Upper lobe of left lung (tissue), 6 donors: ENCODE measurements around the gene MTAP. TPM values are rescaled to one million over a fixed set of nuclear protein-coding genes. Genes with fewer than 3 reads are reported as not detected.
"Not testable (repeated sequence)": the region's sequence is repeated elsewhere in the genome, so short reads cannot be mapped to it uniquely, and the experiment has no call there.

Source experiments
- ATAC-seq, 2 donors: fragments of 200-7000 bp; cut with Tn5 transposase; one replicate each; pipeline ENCODE4 v1.9.1; 2022; ENCODE audit warnings: mild to moderate bottlenecking in 2 of 2, moderate library complexity in 2 of 2; ENCODE audit not compliant: low FRiP score in 2 of 2
- DNase-seq, 2 donors: peaks; one replicate each; pipeline ENCODE4 v3.0.0-alpha.2; 2019 to 2020
- H3K27ac ChIP-seq, 4 donors: fragments of 200-600 bp; sonication (generic); one replicate each; pipeline ENCODE4 v1.5.1; 2016 to 2019
- H3K27me3 ChIP-seq, 4 donors: fragments of 200-600 bp; sonication (generic); one replicate each; pipeline ENCODE4 v1.5.1; 2017 to 2019
- H3K36me3 ChIP-seq, 4 donors: fragments of 200-600 bp; sonication (generic); one replicate each; pipeline ENCODE4 v1.5.1; 2016 to 2019
- H3K4me1 ChIP-seq, 4 donors: fragments of 200-600 bp; sonication (generic); one replicate each; pipeline ENCODE4 v1.5.1; 2018 to 2019
- H3K4me3 ChIP-seq, 4 donors: fragments of 200-600 bp; sonication (generic); one replicate each; pipeline ENCODE4 v1.5.1; 2017 to 2019; ENCODE audit warnings: mild to moderate bottlenecking in 2 of 4, moderate library complexity in 1 of 4
- H3K9me3 ChIP-seq, 4 donors: fragments of 200-600 bp; sonication (generic); one replicate each; pipeline ENCODE4 v1.5.1; 2018 to 2019
- CTCF ChIP-seq, 6 experiments: fragments of 450-650 bp in 4 of 6; fragments of 200-600 bp in 2 of 6; sonication (generic) in 2 of 6; IDR thresholded peaks; one replicate each; pipeline ENCODE4 v1.5.1; 2016 to 2019; ENCODE audit warnings: antibody characterized with exemption in 6 of 6
- EP300 ChIP-seq, 4 donors: sonication (generic); formaldehyde crosslinking; IDR thresholded peaks; one replicate each; pipeline ENCODE4 v1.5.1; 2017; ENCODE audit warnings: antibody characterized with exemption in 4 of 4, control low read depth in 2 of 4
- POLR2A ChIP-seq, 4 donors: fragments of 450-650 bp; IDR thresholded peaks; one replicate each; pipeline ENCODE4 v1.5.1; 2016 to 2017; ENCODE audit warnings: antibody characterized with exemption in 4 of 4, mild to moderate bottlenecking in 2 of 4
- POLR2AphosphoS5 ChIP-seq, 2 donors: sonication (generic); formaldehyde crosslinking; IDR thresholded peaks; one replicate each; pipeline ENCODE4 v1.5.1; 2017; ENCODE audit warnings: antibody characterized with exemption in 2 of 2
- WGBS, 2 donors: methylation state at CpG; one replicate each; pipeline ENCODE4 v1.1.5; 2017 to 2018; 5-methylcytosine and 5-hydroxymethylcytosine counted together
- total RNA-seq, 6 donors: library from RNA; depleted of rRNA in 4 of 6; stranded (reverse); fragments of >200 nt in 4 of 6; gene quantifications; one replicate each; pipeline versions ENCODE4 v1.1.0 to v1.2.1, GENCODE V29; 2016 to 2021
- donor health status: DM: no; HTN: no; CAD: no; lungs with moderate emphysema.
- donor health status: DM: no; HTN: yes; CAD: no; lungs with severe emphysema.

The MTAP gene
- total RNA-seq, 6 donors from 2014 or later, result 10.5 to 35.0 (median 25.7) TPM

GRCh38 chr9:21945606-21946005, 143.2 kb downstream of the MTAP start:
- DNase-seq (no peak), ATAC-seq (no peak)
- Histone ChIP-seq H3K27ac (no peak overlapping the region), H3K4me3 (no peak overlapping the region), H3K36me3 (no peaks in the 10 kb centered on the region), H3K9me3 (no peaks in the 10 kb centered on the region), H3K27me3 (no peaks in the 10 kb centered on the region), H3K4me1 (no peaks in the 10 kb centered on the region)
- no peak for TF ChIP-seq POLR2AphosphoS5 (IDR thresholded peaks at IDR 0.05)
- no peak for TF ChIP-seq EP300 (IDR thresholded peaks at IDR 0.05)
- TF ChIP-seq CTCF (IDR thresholded peaks at IDR 0.05), result no peak
- TF ChIP-seq POLR2A (IDR thresholded peaks at IDR 0.05), result no peak
- WGBS, 2 donors, result 80 to 100% methylated on average over 1 to 2 of the region's 2 CpGs

GRCh38 chr9:21958833-21959232, 156.4 kb downstream of the MTAP start:
- H3K4me1 ChIP-seq, result no peaks in the 10 kb centered on the region
- H3K27ac ChIP-seq, result no peak overlapping the region
- DNase-seq, result no peak
- peaks cover 0 to 4% (median 1%) of the 10 kb centered on the region in 4 donors for H3K9me3 ChIP-seq
- TF ChIP-seq POLR2AphosphoS5 (IDR thresholded peaks at IDR 0.05), result no peak
- no peak for TF ChIP-seq POLR2A (IDR thresholded peaks at IDR 0.05)
- no peak for TF ChIP-seq CTCF (IDR thresholded peaks at IDR 0.05)
- TF ChIP-seq EP300 (IDR thresholded peaks at IDR 0.05), result no peak
- 79% methylated on average over 2 of the region's 2 CpGs; no CpG with 5 or more reads in 1 of the 2 donors for WGBS, 2 donors
- H3K27me3 ChIP-seq, result no peaks in the 10 kb centered on the region
- no peak overlapping the region for H3K4me3 ChIP-seq
- no peak for ATAC-seq
- H3K36me3 ChIP-seq, result no peaks in the 10 kb centered on the region

- not testable (repeated sequence) for H3K9me3 ChIP-seq, ATAC-seq, H3K27me3 ChIP-seq, H3K36me3 ChIP-seq, H3K4me3 ChIP-seq, H3K27ac ChIP-seq, H3K4me1 ChIP-seq
- peak in 1 of 2 donors; percentile 72 for DNase-seq
- 96% methylated on average over 23 of the region's 33 CpGs; no CpG with 5 or more reads in 1 of the 2 donors for WGBS, 2 donors
Measured at GRCh38 chr9:21959268-21959667, 156.8 kb downstream of the MTAP start.

- no peak overlapping the region for H3K4me3 ChIP-seq
- DNase-seq, result no peak
- peaks cover 5 to 21% (median 18%) of the 10 kb centered on the region in 4 donors for H3K27me3 ChIP-seq
- 84 to 93% methylated on average over 2 of the region's 2 CpGs for WGBS, 2 donors
- H3K36me3 ChIP-seq, result no peaks in the 10 kb centered on the region
- peaks cover 0 to 4% (median 1%) of the 10 kb centered on the region in 4 donors for H3K9me3 ChIP-seq
- H3K4me1 ChIP-seq, result peaks cover 9 to 14% (median 10%) of the 10 kb centered on the region in 4 donors
- no peak for ATAC-seq
- H3K27ac ChIP-seq, result no peak overlapping the region
- no peak for TF ChIP-seq POLR2AphosphoS5 (IDR thresholded peaks at IDR 0.05)
- no peak for TF ChIP-seq EP300 (IDR thresholded peaks at IDR 0.05)
- no peak for TF ChIP-seq CTCF (IDR thresholded peaks at IDR 0.05)
- TF ChIP-seq POLR2A (IDR thresholded peaks at IDR 0.05), result no peak
Measured at GRCh38 chr9:21961569-21961968, 159.1 kb downstream of the MTAP start.

GRCh38 chr9:21964925-21965385, 162.5 kb downstream of the MTAP start:
- H3K4me1 ChIP-seq, result peaks cover 10 to 21% (median 18%) of the 10 kb centered on the region in 4 donors
- H3K36me3 ChIP-seq, result no peaks in the 10 kb centered on the region
- peaks cover 5 to 53% (median 35%) of the 10 kb centered on the region in 4 donors for H3K27me3 ChIP-seq
- ATAC-seq (peak; percentile 68 to 83), DNase-seq (peak; percentile 33 to 88)
- H3K4me3 ChIP-seq, result peak overlapping the region; percentile 1 to 41 (median 30)
- H3K27ac ChIP-seq, result no peak overlapping the region
- no peak for TF ChIP-seq EP300 (IDR thresholded peaks at IDR 0.05)
- TF ChIP-seq POLR2A (IDR thresholded peaks at IDR 0.05), result no peak
- H3K9me3 ChIP-seq, result peaks cover 0 to 4% (median 1%) of the 10 kb centered on the region in 4 donors
- 4 to 5% methylated on average over 28 to 29 of the region's 29 CpGs for WGBS, 2 donors

GRCh38 chr9:21965401-21965951, 163.0 kb downstream of the MTAP start:
- Histone ChIP-seq H3K27ac (no peak overlapping the region), H3K27me3 (peaks cover 5 to 58% (median 40%) of the 10 kb centered on the region in 4 donors), H3K4me3 (peak overlapping the region in 3 of 4 donors; percentile 20 to 41 (median 39)), H3K9me3 (peaks cover 0 to 4% (median 1%) of the 10 kb centered on the region in 4 donors), H3K36me3 (no peaks in the 10 kb centered on the region), H3K4me1 (peaks cover 10 to 21% (median 18%) of the 10 kb centered on the region in 4 donors)
- TF ChIP-seq CTCF (IDR thresholded peaks at IDR 0.05), result peak in 4 of 6 experiments; percentile 10 to 28 (median 18)
- no peak for TF ChIP-seq EP300 (IDR thresholded peaks at IDR 0.05)
- TF ChIP-seq POLR2AphosphoS5 (IDR thresholded peaks at IDR 0.05), result no peak
- TF ChIP-seq POLR2A (IDR thresholded peaks at IDR 0.05), result no peak
- WGBS, 2 donors, result 3 to 4% methylated on average over 24 to 29 of the region's 30 CpGs
- DNase-seq (peak; percentile 48 to 77), ATAC-seq (peak; percentile 78 to 93)
